SK-N-SH treated with all-trans-retinoic acid at 6 μM for 48 hours (cell line): Measurements from ENCODE around the gene AMOTL1.

Source experiments
- ATAC-seq: fragments of 200-7000 bp; cut with Tn5 transposase; 3 replicates; pipeline ENCODE4 v1.9.1; 2020; ENCODE audit warnings: mild to moderate bottlenecking, moderate library complexity
- ARNTL ChIP-seq: fragments of 450-650 bp; formaldehyde crosslinking; IDR thresholded peaks from 2 replicates; pipeline ENCODE4 v1.5.0; 2020; ENCODE audit warnings: low read depth, mild to moderate bottlenecking, moderate library complexity, borderline replicate concordance
- BACH2 ChIP-seq: fragments of 250-450 bp; sonication (Bioruptor Pico); IDR thresholded peaks from 2 replicates; pipeline ENCODE4 v1.9.0; 2021; ENCODE audit warnings: mild to moderate bottlenecking, borderline replicate concordance
- CSDC2 ChIP-seq: fragments of 250-450 bp; sonication (Bioruptor Pico); IDR thresholded peaks from 2 replicates; pipeline ENCODE4 v1.5.0; 2020; ENCODE audit warnings: mild to moderate bottlenecking, moderate library complexity
- ESRRG ChIP-seq: fragments of 250-450 bp; sonication (Bioruptor Pico); IDR thresholded peaks from 2 replicates; pipeline ENCODE4 v1.6.1; 2021; ENCODE audit warnings: mild to moderate bottlenecking
- GLIS3 ChIP-seq: fragments of 250-450 bp; sonication (Bioruptor Pico); IDR thresholded peaks from 2 replicates; pipeline ENCODE4 v1.5.0; 2020; ENCODE audit warnings: mild to moderate bottlenecking, moderate library complexity
- PPARA ChIP-seq: fragments of 250-450 bp; sonication (Bioruptor Pico); IDR thresholded peaks from 2 replicates; pipeline ENCODE4 v1.5.0; 2020; ENCODE audit warnings: mild to moderate bottlenecking, borderline replicate concordance
- RARB ChIP-seq: fragments of 250-450 bp; sonication (Bioruptor Pico); IDR thresholded peaks from 2 replicates; pipeline ENCODE4 v1.8.0; 2021; ENCODE audit warnings: mild to moderate bottlenecking, moderate library complexity
- SNAI2 ChIP-seq: fragments of 250-450 bp; sonication (Bioruptor Pico); IDR thresholded peaks from 2 replicates; pipeline ENCODE4 v1.5.0; 2020; ENCODE audit warnings: mild to moderate bottlenecking, moderate library complexity
- TCF4 ChIP-seq: fragments of 250-450 bp; sonication (Bioruptor Pico); IDR thresholded peaks from 2 replicates; pipeline ENCODE4 v1.8.0; 2021; ENCODE audit warnings: mild to moderate bottlenecking, moderate library complexity, borderline replicate concordance
- TOX ChIP-seq: fragments of 250-450 bp; sonication (Bioruptor Pico); IDR thresholded peaks from 2 replicates; pipeline ENCODE4 v1.8.0; 2021; ENCODE audit warnings: mild to moderate bottlenecking, moderate library complexity, borderline replicate concordance
- ZC3H10 ChIP-seq: fragments of 250-450 bp; sonication (Bioruptor Pico); IDR thresholded peaks from 2 replicates; pipeline ENCODE4 v1.5.1; 2021; ENCODE audit warnings: mild to moderate bottlenecking, moderate library complexity
- ZFP3 ChIP-seq: fragments of 250-450 bp; sonication (Bioruptor Pico); IDR thresholded peaks from 2 replicates; pipeline ENCODE4 v1.5.0; 2020; ENCODE audit warnings: mild to moderate bottlenecking, moderate library complexity
- ZNF70 ChIP-seq: fragments of 450-650 bp; formaldehyde crosslinking; IDR thresholded peaks from 2 replicates; pipeline ENCODE4 v1.5.0; 2020; ENCODE audit warnings: mild to moderate bottlenecking, moderate library complexity
- TF ChIP-seq, protein P1 (sequence below): fragments of 250-450 bp; sonication (Bioruptor Pico); IDR thresholded peaks from 2 replicates; pipeline ENCODE4 v1.8.0; 2020; ENCODE audit warnings: mild to moderate bottlenecking, moderate library complexity, borderline replicate concordance
- TF ChIP-seq, protein P2 (sequence below): fragments of 250-450 bp; sonication (Bioruptor Pico); IDR thresholded peaks from 2 replicates; pipeline ENCODE4 v1.5.1; 2020; ENCODE audit warnings: low read depth, mild to moderate bottlenecking, moderate library complexity
- TF ChIP-seq, protein P3 (sequence below): fragments of 250-450 bp; sonication (Bioruptor Pico); IDR thresholded peaks from 2 replicates; pipeline ENCODE4 v1.5.0; 2020; ENCODE audit warnings: mild to moderate bottlenecking, moderate library complexity
- TF ChIP-seq, protein P4 (sequence below): fragments of 250-450 bp; sonication (Bioruptor Pico); IDR thresholded peaks from 2 replicates; pipeline ENCODE4 v1.8.0; 2021; ENCODE audit warnings: low read depth, mild to moderate bottlenecking, moderate library complexity, borderline replicate concordance

The AMOTL1 gene

DNA sequence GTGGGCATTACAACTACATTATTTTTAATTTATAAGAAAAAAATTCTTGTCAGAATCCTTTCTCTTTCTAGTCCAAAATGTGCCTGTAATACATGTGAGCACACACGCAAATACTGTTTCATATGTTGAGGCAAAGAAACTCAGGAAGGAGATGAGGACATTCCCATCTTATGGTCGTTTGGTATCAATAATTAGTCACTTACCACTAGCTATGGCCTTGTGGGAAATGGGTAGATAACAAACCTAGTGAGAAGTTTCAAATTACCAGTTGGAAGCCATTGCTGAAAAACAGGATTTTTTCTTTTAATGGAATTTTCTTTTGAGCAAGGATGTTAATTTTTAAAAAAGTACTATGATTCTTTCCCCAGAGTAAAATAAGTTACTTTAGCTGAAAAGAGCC, 25.7 kb downstream of the AMOTL1 start:
- ATAC-seq, result no peak
- TF ChIP-seq ESRRG (CRISPR knock-in tag) (no peak), GLIS3 (CRISPR knock-in tag) (no peak), ARNTL (CRISPR knock-in tag) (no peak), CSDC2 (CRISPR knock-in tag) (no peak), PPARA (CRISPR knock-in tag) (no peak), SNAI2 (CRISPR knock-in tag) (no peak), ZC3H10 (CRISPR knock-in tag) (no peak), ZNF70 (CRISPR knock-in tag) (no peak), ZFP3 (CRISPR knock-in tag) (no peak), TOX (CRISPR knock-in tag) (no peak)
- TF ChIP-seq, protein P1, sequence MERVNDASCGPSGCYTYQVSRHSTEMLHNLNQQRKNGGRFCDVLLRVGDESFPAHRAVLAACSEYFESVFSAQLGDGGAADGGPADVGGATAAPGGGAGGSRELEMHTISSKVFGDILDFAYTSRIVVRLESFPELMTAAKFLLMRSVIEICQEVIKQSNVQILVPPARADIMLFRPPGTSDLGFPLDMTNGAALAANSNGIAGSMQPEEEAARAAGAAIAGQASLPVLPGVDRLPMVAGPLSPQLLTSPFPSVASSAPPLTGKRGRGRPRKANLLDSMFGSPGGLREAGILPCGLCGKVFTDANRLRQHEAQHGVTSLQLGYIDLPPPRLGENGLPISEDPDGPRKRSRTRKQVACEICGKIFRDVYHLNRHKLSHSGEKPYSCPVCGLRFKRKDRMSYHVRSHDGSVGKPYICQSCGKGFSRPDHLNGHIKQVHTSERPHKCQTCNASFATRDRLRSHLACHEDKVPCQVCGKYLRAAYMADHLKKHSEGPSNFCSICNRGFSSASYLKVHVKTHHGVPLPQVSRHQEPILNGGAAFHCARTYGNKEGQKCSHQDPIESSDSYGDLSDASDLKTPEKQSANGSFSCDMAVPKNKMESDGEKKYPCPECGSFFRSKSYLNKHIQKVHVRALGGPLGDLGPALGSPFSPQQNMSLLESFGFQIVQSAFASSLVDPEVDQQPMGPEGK (CRISPR knock-in tag), result no peak
- TF ChIP-seq, protein P2, sequence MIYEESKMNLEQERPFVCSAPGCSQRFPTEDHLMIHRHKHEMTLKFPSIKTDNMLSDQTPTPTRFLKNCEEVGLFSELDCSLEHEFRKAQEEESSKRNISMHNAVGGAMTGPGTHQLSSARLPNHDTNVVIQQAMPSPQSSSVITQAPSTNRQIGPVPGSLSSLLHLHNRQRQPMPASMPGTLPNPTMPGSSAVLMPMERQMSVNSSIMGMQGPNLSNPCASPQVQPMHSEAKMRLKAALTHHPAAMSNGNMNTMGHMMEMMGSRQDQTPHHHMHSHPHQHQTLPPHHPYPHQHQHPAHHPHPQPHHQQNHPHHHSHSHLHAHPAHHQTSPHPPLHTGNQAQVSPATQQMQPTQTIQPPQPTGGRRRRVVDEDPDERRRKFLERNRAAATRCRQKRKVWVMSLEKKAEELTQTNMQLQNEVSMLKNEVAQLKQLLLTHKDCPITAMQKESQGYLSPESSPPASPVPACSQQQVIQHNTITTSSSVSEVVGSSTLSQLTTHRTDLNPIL (CRISPR knock-in tag), result no peak
- TF ChIP-seq, protein P3, sequence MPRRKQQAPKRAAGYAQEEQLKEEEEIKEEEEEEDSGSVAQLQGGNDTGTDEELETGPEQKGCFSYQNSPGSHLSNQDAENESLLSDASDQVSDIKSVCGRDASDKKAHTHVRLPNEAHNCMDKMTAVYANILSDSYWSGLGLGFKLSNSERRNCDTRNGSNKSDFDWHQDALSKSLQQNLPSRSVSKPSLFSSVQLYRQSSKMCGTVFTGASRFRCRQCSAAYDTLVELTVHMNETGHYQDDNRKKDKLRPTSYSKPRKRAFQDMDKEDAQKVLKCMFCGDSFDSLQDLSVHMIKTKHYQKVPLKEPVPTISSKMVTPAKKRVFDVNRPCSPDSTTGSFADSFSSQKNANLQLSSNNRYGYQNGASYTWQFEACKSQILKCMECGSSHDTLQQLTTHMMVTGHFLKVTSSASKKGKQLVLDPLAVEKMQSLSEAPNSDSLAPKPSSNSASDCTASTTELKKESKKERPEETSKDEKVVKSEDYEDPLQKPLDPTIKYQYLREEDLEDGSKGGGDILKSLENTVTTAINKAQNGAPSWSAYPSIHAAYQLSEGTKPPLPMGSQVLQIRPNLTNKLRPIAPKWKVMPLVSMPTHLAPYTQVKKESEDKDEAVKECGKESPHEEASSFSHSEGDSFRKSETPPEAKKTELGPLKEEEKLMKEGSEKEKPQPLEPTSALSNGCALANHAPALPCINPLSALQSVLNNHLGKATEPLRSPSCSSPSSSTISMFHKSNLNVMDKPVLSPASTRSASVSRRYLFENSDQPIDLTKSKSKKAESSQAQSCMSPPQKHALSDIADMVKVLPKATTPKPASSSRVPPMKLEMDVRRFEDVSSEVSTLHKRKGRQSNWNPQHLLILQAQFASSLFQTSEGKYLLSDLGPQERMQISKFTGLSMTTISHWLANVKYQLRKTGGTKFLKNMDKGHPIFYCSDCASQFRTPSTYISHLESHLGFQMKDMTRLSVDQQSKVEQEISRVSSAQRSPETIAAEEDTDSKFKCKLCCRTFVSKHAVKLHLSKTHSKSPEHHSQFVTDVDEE (CRISPR knock-in tag), result no peak
- TF ChIP-seq, protein P4, sequence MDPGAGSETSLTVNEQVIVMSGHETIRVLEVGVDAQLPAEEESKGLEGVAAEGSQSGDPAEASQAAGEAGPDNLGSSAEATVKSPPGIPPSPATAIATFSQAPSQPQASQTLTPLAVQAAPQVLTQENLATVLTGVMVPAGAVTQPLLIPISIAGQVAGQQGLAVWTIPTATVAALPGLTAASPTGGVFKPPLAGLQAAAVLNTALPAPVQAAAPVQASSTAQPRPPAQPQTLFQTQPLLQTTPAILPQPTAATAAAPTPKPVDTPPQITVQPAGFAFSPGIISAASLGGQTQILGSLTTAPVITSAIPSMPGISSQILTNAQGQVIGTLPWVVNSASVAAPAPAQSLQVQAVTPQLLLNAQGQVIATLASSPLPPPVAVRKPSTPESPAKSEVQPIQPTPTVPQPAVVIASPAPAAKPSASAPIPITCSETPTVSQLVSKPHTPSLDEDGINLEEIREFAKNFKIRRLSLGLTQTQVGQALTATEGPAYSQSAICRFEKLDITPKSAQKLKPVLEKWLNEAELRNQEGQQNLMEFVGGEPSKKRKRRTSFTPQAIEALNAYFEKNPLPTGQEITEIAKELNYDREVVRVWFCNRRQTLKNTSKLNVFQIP (CRISPR knock-in tag), result no peak
- TF ChIP-seq, all 23 proteins: peak for 0

DNA sequence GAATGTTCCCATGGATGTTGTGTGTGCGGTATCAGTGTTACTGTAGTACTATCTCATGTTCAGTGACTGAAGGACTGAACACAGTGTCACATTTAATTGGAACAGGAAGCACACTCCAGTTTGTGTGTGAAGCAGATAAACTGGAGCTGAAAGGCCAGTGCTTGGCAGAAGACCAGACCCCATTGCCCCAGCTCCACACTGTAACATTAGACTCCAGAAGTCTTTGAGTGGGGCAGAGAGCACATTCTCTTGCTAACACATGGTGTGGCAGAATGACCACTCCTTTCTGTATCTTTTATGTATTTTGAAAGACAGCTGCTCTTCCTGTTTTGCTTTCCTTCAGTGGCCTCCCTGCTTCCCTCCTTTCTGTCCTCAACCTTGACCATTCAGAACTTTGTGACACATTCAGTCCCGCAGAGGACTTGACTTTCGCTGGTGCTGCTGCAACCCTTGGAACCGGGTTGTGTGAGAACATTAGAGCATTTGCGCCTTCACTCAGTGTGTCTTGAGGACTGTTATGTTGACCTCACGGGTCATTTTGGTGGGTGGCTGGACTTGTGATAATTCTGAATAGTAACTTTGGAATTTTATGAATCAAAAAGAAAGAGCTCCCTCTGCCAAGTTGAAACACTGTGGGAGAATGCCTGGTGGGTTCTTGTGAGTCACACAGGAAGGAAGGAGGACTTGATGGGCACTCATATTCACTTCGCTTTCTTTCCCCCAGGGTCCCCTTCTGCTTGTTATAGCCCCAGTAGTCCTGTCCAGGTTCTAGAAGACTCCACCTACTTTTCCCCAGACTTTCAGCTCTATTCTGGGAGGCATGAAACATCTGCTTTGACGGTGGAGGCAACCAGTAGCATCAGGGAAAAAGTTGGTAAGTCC, 26.4 kb downstream of the AMOTL1 start:
- TF ChIP-seq BACH2 (CRISPR knock-in tag) (no peak), RARB (CRISPR knock-in tag) (no peak), TOX (CRISPR knock-in tag) (no peak), TCF4 (no peak)
- TF ChIP-seq, protein P3 (CRISPR knock-in tag), result no peak
- ATAC-seq, result peak; percentile 87
